HL-60 (cell line): ENCODE measurements around the gene MARF1.

Source experiments
- GABPA ChIP-seq: IDR thresholded peaks from 2 replicates; pipeline ENCODE4 v1.6.1; 2012; ENCODE audit warnings: low read depth
- REST ChIP-seq: IDR thresholded peaks from 2 replicates; pipeline ENCODE4 v1.6.1; 2012; ENCODE audit warnings: low read depth; ENCODE audit not compliant: insufficient replicate concordance
- SPI1 ChIP-seq: IDR thresholded peaks from 2 replicates; pipeline ENCODE4 v1.6.1; 2012; ENCODE audit warnings: low read depth, mild to moderate bottlenecking, borderline replicate concordance
- TF ChIP-seq, protein P1 (sequence below): IDR thresholded peaks from one replicate; pipeline ENCODE4 v1.5.1; 2011; ENCODE audit warnings: low read length, control low read depth, inconsistent platforms; ENCODE audit not compliant: insufficient read depth

DNA sequence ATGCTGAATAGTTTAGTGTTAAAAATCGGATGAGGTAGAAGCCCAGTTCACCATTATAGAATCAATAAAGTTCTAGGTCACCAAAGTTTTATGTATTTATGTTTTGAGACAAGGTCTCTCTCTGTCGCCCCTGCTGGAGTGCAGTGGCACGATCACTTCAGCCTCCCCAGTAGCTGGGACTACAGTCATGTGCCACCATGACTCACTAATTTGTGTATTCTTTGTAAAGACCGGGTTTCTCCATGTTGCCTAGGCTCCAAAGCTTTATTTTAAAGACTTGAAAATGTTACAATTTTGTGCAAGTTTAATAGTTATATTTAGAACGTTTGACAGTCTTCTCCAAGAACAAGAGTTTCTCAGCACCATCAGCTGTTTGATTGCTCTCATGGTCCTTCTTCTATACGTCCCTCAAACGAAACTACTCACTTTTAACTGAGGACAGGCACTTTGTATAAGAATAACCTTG, 39.2 kb upstream of the MARF1 start:
- TF ChIP-seq, protein P1, sequence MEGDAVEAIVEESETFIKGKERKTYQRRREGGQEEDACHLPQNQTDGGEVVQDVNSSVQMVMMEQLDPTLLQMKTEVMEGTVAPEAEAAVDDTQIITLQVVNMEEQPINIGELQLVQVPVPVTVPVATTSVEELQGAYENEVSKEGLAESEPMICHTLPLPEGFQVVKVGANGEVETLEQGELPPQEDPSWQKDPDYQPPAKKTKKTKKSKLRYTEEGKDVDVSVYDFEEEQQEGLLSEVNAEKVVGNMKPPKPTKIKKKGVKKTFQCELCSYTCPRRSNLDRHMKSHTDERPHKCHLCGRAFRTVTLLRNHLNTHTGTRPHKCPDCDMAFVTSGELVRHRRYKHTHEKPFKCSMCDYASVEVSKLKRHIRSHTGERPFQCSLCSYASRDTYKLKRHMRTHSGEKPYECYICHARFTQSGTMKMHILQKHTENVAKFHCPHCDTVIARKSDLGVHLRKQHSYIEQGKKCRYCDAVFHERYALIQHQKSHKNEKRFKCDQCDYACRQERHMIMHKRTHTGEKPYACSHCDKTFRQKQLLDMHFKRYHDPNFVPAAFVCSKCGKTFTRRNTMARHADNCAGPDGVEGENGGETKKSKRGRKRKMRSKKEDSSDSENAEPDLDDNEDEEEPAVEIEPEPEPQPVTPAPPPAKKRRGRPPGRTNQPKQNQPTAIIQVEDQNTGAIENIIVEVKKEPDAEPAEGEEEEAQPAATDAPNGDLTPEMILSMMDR: peak; percentile 75
- TF ChIP-seq GABPA (no peak), REST (no peak), SPI1 (no peak)
